BE2C (cell line): Measurements from ENCODE around the gene DCBLD2.

Experiments
- DNase-seq: peaks from one replicate; pipeline ENCODE4 v3.0.0-alpha.2; 2020
- H3K27me3 ChIP-seq: fragments of 250-450 bp; sonication (Bioruptor Pico); 2 replicates; pipeline ENCODE4 v1.5.1; 2020; ENCODE audit warnings: mild to moderate bottlenecking
- H3K36me3 ChIP-seq: fragments of 250-450 bp; sonication (Bioruptor Pico); 2 replicates; pipeline ENCODE4 v1.5.1; 2020; ENCODE audit warnings: mild to moderate bottlenecking
- H3K4me1 ChIP-seq: fragments of 250-450 bp; sonication (Bioruptor Pico); 2 replicates; pipeline ENCODE4 v1.5.1; 2020
- H3K4me3 ChIP-seq: 2 replicates; pipeline ENCODE4 v1.5.1; 2011; ENCODE audit warnings: low read depth, low read length
- H3K9me3 ChIP-seq: fragments of 250-450 bp; sonication (Bioruptor Pico); 2 replicates; pipeline ENCODE4 v1.5.1; 2020
- CTCF ChIP-seq: IDR thresholded peaks from 2 replicates; pipeline ENCODE4 v1.5.1; 2012; ENCODE audit warnings: mild to moderate bottlenecking, low read depth, low read length

The DCBLD2 gene

GRCh38 chr3:98814817-98815420, 86.6 kb downstream of the DCBLD2 start:
- no peak for DNase-seq
- H3K4me3 ChIP-seq: no peak overlapping the region
- no peaks in the 10 kb centered on the region for H3K27me3 ChIP-seq
- TF ChIP-seq CTCF: no peak
- H3K9me3 ChIP-seq: no peaks in the 10 kb centered on the region
- H3K36me3 ChIP-seq: no peaks in the 10 kb centered on the region
- peaks cover 4% of the 10 kb centered on the region for H3K4me1 ChIP-seq

- TF ChIP-seq CTCF: peak; percentile 48
- DNase-seq: no peak
- H3K4me3 ChIP-seq: no peak overlapping the region
- H3K27me3 ChIP-seq: no peaks in the 10 kb centered on the region
- H3K36me3 ChIP-seq: no peaks in the 10 kb centered on the region
- H3K4me1 ChIP-seq: peaks cover 7% of the 10 kb centered on the region
- H3K9me3 ChIP-seq: no peaks in the 10 kb centered on the region
Observed at GRCh38 chr3:98812851-98813374, 88.6 kb downstream of the DCBLD2 start.

- Histone ChIP-seq H3K27me3 (no peaks in the 10 kb centered on the region), H3K4me3 (no peak overlapping the region), H3K36me3 (peaks cover 12% of the 10 kb centered on the region), H3K4me1 (peaks cover 3% of the 10 kb centered on the region; the same call in 1 of the 2 replicates), H3K9me3 (no peaks in the 10 kb centered on the region)
- no peak for TF ChIP-seq CTCF
- no peak for DNase-seq
Observed at GRCh38 chr3:98811048-98811447, 90.4 kb downstream of the DCBLD2 start.

- no peak for TF ChIP-seq CTCF
- Histone ChIP-seq H3K4me3 (no peak overlapping the region), H3K27me3 (no peaks in the 10 kb centered on the region), H3K36me3 (peaks cover 20% of the 10 kb centered on the region), H3K9me3 (no peaks in the 10 kb centered on the region), H3K4me1 (peaks cover 3% of the 10 kb centered on the region; the same call in 1 of the 2 replicates)
- DNase-seq: no peak
Observed at GRCh38 chr3:98809557-98809956, 91.9 kb downstream of the DCBLD2 start.

GRCh38 chr3:98808071-98808470, 93.4 kb downstream of the DCBLD2 start:
- Histone ChIP-seq H3K4me3 (no peak overlapping the region), H3K9me3 (no peaks in the 10 kb centered on the region), H3K36me3 (peaks cover 20% of the 10 kb centered on the region), H3K27me3 (no peaks in the 10 kb centered on the region), H3K4me1 (peaks cover 3% of the 10 kb centered on the region; the same call in 1 of the 2 replicates)
- TF ChIP-seq CTCF: no peak
- no peak for DNase-seq

- H3K9me3 ChIP-seq: no peaks in the 10 kb centered on the region
- DNase-seq: no peak
- no peak for TF ChIP-seq CTCF
- H3K27me3 ChIP-seq: no peaks in the 10 kb centered on the region
- peaks cover 20% of the 10 kb centered on the region for H3K36me3 ChIP-seq
- peaks cover 3% of the 10 kb centered on the region; the same call in 1 of the 2 replicates for H3K4me1 ChIP-seq
- H3K4me3 ChIP-seq: no peak overlapping the region
Observed at GRCh38 chr3:98807561-98807960, 93.9 kb downstream of the DCBLD2 start.
